HG02798 (cell line): ENCODE results near the gene ANP32E.

Experiments
- ATAC-seq: cut with Tn5 transposase; IDR thresholded peaks from one replicate; pipeline ENCODE4 v1.9.1; 2021; ENCODE audit warnings: mild to moderate bottlenecking; ENCODE audit not compliant: unreplicated experiment, poor library complexity

ANP32E gene

DNA sequence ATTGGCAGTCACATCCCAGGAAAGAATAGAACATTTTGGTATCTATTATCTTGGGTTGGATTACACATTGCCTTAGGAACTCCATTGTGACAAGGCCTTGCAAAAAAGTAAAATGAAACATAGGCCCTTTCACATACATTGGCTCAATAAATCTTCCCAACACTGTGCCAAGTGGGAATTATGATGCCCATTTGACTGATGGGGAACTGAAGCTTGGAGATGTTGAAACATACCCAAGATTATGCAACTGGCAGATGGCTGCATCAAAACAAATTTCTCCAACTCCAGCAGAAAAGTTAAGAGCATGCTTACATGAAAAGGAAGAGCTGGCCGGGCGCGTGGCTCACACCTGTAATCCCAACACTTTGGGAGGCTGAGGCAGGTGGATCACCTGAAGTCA, 59.3 kb downstream of the ANP32E start:
- no peak for ATAC-seq

DNA sequence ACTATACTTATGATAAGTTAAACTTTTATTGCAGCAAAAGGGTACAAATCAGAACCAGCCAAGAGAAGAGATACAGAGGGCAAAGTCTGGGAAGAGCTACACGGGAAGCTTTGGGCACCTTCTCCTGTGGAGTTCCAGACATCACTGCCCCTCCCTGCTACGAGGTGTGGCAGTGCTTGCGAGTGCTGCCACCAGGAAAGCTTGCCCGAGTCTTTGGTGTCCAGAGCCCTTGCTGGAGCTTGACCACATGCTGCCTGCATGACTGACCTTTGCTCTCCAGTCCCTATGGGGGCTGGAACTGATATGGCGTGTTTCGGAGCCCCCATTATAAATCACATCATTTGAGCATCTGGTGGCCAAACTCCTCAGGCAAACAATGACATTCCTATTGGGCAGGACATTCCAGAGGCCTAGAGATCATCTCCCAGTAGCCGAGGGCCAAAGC, 62.7 kb downstream of the ANP32E start:
- ATAC-seq, result no peak

- ATAC-seq, result no peak
Measured at GRCh38 chr1:150171801-150172200, 64.1 kb downstream of the ANP32E start.

DNA sequence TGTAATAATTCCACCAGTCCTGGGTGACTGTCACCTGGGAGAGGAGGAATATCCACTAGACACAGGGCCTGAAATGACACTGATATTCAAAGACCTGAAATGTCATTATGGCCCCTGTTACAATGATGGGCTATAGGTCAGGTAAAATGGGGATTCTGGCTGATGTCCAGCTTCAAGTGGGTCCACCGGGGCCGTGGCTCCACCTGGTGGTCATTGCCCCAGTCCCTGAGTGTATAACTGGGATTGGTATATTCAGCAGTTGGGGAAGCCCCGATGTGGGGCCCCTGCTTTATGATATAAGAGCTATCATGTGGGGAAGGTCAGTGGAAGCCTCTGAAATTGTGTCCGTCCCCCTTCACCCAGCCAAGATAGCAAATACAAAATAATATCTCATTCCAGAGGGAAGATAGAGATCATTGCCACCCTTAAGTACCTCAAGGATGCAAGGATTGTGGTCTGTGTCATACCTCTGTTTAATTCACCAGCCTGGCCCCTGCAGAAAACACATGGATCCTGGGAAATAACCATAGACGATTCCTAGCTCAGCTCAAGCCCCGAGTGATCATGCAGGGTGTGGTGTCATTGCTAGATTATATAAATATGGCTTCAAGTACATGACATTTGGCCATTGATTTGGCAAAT, 66.8 kb downstream of the ANP32E start:
- ATAC-seq, result peak; percentile 35
